ENCODE measurements around the gene MAN2B1. TPM values are rescaled to one million over a fixed set of nuclear protein-coding genes. Genes with fewer than 3 reads are reported as not detected.
"Not testable (repeated sequence)": the region's sequence is repeated elsewhere in the genome, so short reads cannot be mapped to it uniquely, and the experiment has no call there.

The MAN2B1 gene
- total RNA-seq, 1 donor from 2014 or later: 109 TPM

DNA sequence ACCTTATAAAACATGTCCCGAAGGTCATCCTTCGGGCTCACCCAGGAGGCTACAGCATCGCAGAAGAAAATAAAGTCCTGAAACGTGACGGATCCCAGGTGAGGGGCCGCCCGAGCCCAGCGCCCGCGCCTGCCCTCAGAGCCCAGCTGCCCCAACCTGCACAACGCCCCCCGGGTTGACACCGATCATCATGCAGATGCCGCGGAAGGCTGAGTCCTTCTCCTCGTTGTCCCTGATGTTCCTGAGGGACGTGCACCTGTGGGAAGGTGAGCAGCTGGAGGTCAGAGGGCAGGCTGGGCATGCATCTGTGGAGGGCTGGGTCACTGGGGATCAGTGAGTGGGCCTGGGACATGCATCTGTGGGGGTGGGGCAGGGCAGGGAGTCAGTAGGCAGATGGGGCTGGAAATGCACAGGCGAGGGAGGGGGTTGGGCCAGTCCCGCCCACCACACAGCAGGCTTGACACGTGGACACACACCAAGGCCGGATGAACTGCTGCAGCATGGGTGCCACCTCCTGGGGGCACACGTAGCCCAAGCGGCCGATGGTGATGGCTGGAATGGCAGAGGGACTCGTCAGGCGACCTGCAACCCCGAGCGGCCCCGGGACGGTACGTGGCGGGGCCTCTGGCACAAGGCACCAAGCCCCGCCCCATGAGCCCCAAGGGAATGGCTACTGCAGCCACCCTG is 35.2 kb upstream of the MAN2B1 start:
- TF ChIP-seq, protein P1, sequence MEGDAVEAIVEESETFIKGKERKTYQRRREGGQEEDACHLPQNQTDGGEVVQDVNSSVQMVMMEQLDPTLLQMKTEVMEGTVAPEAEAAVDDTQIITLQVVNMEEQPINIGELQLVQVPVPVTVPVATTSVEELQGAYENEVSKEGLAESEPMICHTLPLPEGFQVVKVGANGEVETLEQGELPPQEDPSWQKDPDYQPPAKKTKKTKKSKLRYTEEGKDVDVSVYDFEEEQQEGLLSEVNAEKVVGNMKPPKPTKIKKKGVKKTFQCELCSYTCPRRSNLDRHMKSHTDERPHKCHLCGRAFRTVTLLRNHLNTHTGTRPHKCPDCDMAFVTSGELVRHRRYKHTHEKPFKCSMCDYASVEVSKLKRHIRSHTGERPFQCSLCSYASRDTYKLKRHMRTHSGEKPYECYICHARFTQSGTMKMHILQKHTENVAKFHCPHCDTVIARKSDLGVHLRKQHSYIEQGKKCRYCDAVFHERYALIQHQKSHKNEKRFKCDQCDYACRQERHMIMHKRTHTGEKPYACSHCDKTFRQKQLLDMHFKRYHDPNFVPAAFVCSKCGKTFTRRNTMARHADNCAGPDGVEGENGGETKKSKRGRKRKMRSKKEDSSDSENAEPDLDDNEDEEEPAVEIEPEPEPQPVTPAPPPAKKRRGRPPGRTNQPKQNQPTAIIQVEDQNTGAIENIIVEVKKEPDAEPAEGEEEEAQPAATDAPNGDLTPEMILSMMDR (IDR thresholded peaks at IDR 0.05; ENCODE audit: unreplicated experiment): no peak
- Mint-ChIP-seq H3K27ac (no peak overlapping the region), H3K9me3 (no peaks in the 10 kb centered on the region), H3K4me1 (peaks cover 2% of the 10 kb centered on the region), H3K36me3 (peaks cover 41% of the 10 kb centered on the region), H3K4me3 (no peak overlapping the region), H3K27me3 (ENCODE audit: low read depth) (no peaks in the 10 kb centered on the region)
- no peak for DNase-seq (ENCODE audit: low spot score in 2 of 2, unreplicated experiment in 2 of 2)

DNA sequence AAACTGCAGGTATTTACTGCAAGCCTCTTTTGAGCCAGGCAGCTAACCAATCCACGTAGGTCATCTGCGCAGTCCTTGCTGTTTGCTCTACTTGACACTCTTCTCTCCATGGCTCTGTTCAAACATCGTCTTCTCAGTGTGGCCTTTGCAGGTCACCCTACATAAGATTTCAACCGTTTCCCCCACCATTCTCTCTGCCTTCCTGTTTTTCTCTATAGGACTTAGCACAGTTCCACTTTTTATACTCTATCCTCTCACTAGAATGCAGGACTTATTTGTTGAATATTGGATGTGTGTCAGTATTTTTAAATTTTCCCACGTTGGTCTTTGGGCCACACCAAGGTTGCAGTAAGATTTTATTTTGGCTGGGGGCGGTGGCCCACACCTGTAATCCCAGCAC is 31.6 kb upstream of the MAN2B1 start:
- DNase-seq (ENCODE audit: low spot score in 2 of 2, unreplicated experiment in 2 of 2): no peak
- TF ChIP-seq, protein P1 (IDR thresholded peaks at IDR 0.05; ENCODE audit: unreplicated experiment): no peak
- Mint-ChIP-seq H3K27ac (peak overlapping the region; percentile 37), H3K9me3 (no peaks in the 10 kb centered on the region), H3K4me3 (peak overlapping the region; percentile 49), H3K27me3 (ENCODE audit: low read depth) (no peaks in the 10 kb centered on the region), H3K4me1 (peaks cover 6% of the 10 kb centered on the region), H3K36me3 (peaks cover 20% of the 10 kb centered on the region)

DNA sequence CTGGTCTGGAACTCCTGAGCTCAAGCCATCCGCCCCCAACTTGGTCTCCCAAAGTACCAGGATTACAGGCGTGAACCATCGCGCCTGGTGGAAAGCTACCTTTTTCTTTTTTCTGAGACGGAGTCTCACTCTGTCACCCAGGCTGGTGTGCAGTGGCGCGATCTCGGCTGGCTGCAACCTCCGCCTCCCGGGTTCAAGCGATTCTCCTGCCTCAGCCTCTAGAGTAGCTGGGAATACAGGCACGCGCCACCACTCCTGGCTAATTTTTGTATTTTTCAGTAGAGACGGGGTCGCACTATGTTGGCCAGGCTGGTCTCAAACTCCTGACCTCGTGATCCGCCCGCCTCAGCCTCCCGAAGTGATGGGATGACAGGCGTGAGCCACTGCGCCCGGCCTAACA is 30.9 kb upstream of the MAN2B1 start:
- not testable (repeated sequence) for H3K27me3 Mint-ChIP-seq (ENCODE audit: low read depth); DNase-seq (ENCODE audit: low spot score in 2 of 2, unreplicated experiment in 2 of 2); H3K9me3 Mint-ChIP-seq; H3K4me1 Mint-ChIP-seq
- H3K4me3 Mint-ChIP-seq: peak overlapping the region; percentile 51
- H3K27ac Mint-ChIP-seq: peak overlapping the region; percentile 30
- H3K36me3 Mint-ChIP-seq: peaks cover 17% of the 10 kb centered on the region

DNA sequence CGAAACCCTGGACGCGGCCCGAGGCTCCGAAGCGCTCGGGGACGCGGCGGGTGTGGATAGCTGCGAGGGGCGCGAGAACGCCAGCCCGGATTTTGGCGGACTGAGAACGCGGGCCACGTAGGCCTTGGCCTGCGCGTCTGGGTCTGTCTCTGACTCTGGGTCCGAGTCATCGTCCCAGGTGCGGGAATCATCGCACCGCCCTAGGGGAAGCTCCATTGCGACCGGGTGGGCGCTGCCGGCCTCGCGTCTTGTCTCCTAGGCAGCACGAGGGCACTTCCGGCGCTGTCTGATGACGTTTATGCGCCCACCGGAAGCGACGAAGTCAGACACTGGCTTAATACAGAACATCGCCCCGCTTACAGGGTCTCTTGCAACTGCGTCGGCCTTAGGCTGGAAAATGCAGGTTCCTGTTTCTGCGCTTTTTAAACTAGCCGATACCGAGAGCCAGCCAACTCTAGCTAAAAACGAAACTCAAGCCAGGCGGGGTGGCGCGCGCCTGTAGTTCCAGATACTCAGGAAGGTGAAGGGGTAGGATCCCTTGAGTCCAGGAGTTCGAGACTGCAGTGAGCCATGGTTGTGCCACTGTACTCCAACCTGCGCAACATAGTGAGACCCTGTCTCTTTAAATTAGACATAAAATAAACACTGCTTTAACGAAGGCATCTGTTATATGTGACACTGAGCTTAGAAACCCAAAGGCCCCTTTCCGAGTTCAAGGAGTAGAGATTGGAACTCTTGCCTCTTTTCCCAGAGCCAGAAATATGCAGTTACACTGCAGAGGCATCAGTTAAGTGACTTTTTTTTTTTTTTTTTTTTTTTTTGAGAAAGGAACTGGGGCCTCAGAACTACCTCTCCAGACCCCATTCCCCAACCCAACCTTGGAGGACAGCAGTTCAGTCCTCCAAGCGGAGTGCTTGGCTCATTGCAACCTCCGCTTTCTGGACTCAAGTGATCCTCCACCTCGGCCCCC is 30.1 kb upstream of the MAN2B1 start, which contains the start of gene FBXW9:
Gene FBXW9, minus strand, starts transcription at position 266 of the 970 bp plus-strand sequence. Its CDS starts 50 bp downstream, at position 216.
- TF ChIP-seq, protein P1 (IDR thresholded peaks at IDR 0.05; ENCODE audit: unreplicated experiment): no peak
- Mint-ChIP-seq H3K27ac (peak within 1 kb of the TSS; percentile 98), H3K4me3 (peak within 1 kb of the TSS; percentile 89), H3K36me3 (peaks cover 16% of the 10 kb centered on the region), H3K27me3 (ENCODE audit: low read depth) (no peaks in the 10 kb centered on the region), H3K9me3 (no peaks in the 10 kb centered on the region), H3K4me1 (peaks cover 6% of the 10 kb centered on the region)
- DNase-seq (ENCODE audit: low spot score in 2 of 2, unreplicated experiment in 2 of 2): peak; percentile 93 to 99

DNA sequence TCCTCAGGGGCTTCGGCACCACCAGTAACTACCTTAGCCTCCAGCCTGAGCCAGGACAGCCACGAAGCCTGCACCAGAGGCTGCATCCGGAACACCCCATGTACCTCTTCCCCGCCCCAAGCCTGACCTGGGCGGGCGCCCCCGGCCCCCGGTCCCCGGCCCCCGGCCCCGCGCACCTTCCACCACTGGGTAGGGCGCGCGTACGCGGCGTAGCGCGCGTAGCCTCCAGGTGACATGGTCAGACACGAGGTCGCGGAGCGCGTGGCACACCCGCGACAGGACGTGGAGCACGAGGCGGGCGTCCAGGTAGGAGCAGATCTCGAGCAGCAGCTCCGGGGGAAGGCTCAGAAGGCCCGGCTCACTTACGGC is 29.4 kb upstream of the MAN2B1 start:
- Mint-ChIP-seq H3K4me3 (peak overlapping the region; percentile 89), H3K27ac (peak overlapping the region; percentile 98), H3K9me3 (no peaks in the 10 kb centered on the region), H3K27me3 (ENCODE audit: low read depth) (no peaks in the 10 kb centered on the region), H3K4me1 (peaks cover 6% of the 10 kb centered on the region), H3K36me3 (peaks cover 11% of the 10 kb centered on the region)
- DNase-seq (ENCODE audit: low spot score in 2 of 2, unreplicated experiment in 2 of 2): no peak
- TF ChIP-seq, protein P1 (IDR thresholded peaks at IDR 0.05; ENCODE audit: unreplicated experiment): no peak

DNA sequence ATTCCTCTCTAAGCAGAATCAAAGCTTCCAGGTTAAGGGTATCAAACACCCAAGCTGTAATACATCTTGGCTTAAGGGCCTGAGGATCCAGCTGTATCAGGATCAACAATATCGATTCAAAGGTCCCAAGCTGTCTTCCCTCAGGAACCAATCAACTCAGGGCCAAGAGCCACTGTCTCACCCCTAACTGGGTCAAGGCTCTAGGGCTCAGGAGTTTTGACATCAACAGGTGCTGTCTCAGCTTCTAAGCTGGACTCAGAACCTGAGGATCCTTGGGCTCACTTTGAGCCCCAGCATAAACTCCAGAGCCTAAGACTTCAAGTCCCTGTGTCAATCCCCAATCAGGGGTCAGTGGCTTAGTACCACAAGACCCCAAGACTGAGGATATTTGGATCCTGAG is 29.0 kb upstream of the MAN2B1 start:
- Mint-ChIP-seq H3K27me3 (ENCODE audit: low read depth) (no peaks in the 10 kb centered on the region), H3K36me3 (peaks cover 7% of the 10 kb centered on the region), H3K4me1 (peaks cover 6% of the 10 kb centered on the region), H3K9me3 (no peaks in the 10 kb centered on the region), H3K27ac (no peak overlapping the region), H3K4me3 (peak overlapping the region; percentile 89)
- DNase-seq (ENCODE audit: low spot score in 2 of 2, unreplicated experiment in 2 of 2): no peak
- TF ChIP-seq, protein P1 (IDR thresholded peaks at IDR 0.05; ENCODE audit: unreplicated experiment): no peak
